Ectodermal cell (in vitro differentiated cells): Measurements from ENCODE around the gene C1orf198.

Experiments
- H3K27ac ChIP-seq: 2 replicates; pipeline ENCODE4 v1.7.0; 2013; ENCODE audit warnings: mild to moderate bottlenecking, low read depth, low read length; ENCODE audit not compliant: insufficient read depth, poor library complexity, severe bottlenecking
- H3K27me3 ChIP-seq: 2 replicates; pipeline ENCODE4 v1.7.0; 2013; ENCODE audit warnings: mild to moderate bottlenecking, low read length; ENCODE audit not compliant: insufficient read depth, control insufficient read depth, poor library complexity, severe bottlenecking
- H3K36me3 ChIP-seq: one replicate; pipeline ENCODE4 v1.7.0; 2013; ENCODE audit warnings: low read length; ENCODE audit not compliant: control insufficient read depth, insufficient read depth
- H3K4me1 ChIP-seq: one replicate; pipeline ENCODE4 v1.7.0; 2013; ENCODE audit warnings: low read length; ENCODE audit not compliant: control insufficient read depth, insufficient read depth
- H3K4me3 ChIP-seq: 2 replicates; pipeline ENCODE4 v1.7.0; 2013; ENCODE audit warnings: low read depth, low read length, control low read depth; ENCODE audit not compliant: insufficient read depth
- H3K9me3 ChIP-seq: 2 replicates; pipeline ENCODE4 v1.7.0; 2013; ENCODE audit warnings: mild to moderate bottlenecking, low read length, moderate library complexity; ENCODE audit not compliant: control insufficient read depth
- WGBS, 2 experiments: methylation state at CpG; one replicate each; pipeline ENCODE4 v1.1.7; 2013; ENCODE audit warnings: missing lambda C conversion rate in 2 of 2; 5-methylcytosine and 5-hydroxymethylcytosine counted together

The C1orf198 gene

GRCh38 chr1:230800891-230801840 is 67.2 kb downstream of the C1orf198 start:
- no peak overlapping the region for H3K27ac ChIP-seq
- H3K36me3 ChIP-seq, result no peaks in the 10 kb centered on the region
- H3K4me3 ChIP-seq, result no peak overlapping the region
- H3K9me3 ChIP-seq, result no peaks in the 10 kb centered on the region
- H3K4me1 ChIP-seq, result no peaks in the 10 kb centered on the region
- 89 to 90% methylated on average over 8 to 9 of the region's 9 CpGs for WGBS, 2 experiments
- H3K27me3 ChIP-seq, result no peaks in the 10 kb centered on the region

GRCh38 chr1:230798491-230798890 is 69.8 kb downstream of the C1orf198 start:
- WGBS, 2 experiments, result 90 to 94% methylated on average over 5 of the region's 5 CpGs
- H3K4me1 ChIP-seq, result no peaks in the 10 kb centered on the region
- no peaks in the 10 kb centered on the region for H3K9me3 ChIP-seq
- H3K27ac ChIP-seq, result no peak overlapping the region
- no peaks in the 10 kb centered on the region for H3K36me3 ChIP-seq
- no peaks in the 10 kb centered on the region for H3K27me3 ChIP-seq
- H3K4me3 ChIP-seq, result no peak overlapping the region

- H3K4me3 ChIP-seq, result no peak overlapping the region
- no peaks in the 10 kb centered on the region for H3K36me3 ChIP-seq
- no peak overlapping the region for H3K27ac ChIP-seq
- 30 to 36% methylated on average over 6 to 7 of the region's 7 CpGs for WGBS, 2 experiments
- no peaks in the 10 kb centered on the region for H3K4me1 ChIP-seq
- H3K9me3 ChIP-seq, result no peaks in the 10 kb centered on the region
- H3K27me3 ChIP-seq, result no peaks in the 10 kb centered on the region
These were observed 70.4 kb downstream of the C1orf198 start for GRCh38 chr1:230797942-230798365.

DNA sequence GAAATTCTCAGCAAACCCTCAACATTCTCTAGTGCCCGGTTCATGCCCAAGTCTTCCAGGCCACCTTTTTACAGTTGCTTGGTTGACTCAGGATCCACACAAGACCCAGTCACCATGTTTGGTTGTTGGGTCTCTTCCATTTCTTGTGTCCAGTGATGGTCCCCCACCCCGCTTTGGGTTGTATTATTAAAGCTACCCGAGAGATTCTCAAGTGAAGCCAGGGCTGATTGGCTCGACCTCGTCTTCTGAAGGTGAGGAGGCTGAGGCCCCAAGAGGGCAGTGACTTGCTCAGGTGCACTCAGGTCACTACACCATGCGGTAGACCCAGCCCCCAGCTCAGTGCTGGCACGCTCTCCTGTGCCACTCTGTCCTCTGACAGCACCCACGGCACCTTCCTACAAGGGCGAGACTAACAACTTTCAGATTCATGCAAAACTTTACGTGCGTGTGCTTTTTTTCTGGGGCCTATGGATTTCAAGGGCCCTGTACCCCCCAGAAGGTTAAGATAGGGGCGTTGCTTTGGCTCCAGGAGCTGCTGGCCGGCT is 70.9 kb downstream of the C1orf198 start:
- Histone ChIP-seq H3K4me3 (no peak overlapping the region), H3K36me3 (no peaks in the 10 kb centered on the region), H3K9me3 (no peaks in the 10 kb centered on the region), H3K27me3 (no peaks in the 10 kb centered on the region), H3K27ac (no peak overlapping the region), H3K4me1 (no peaks in the 10 kb centered on the region)
- 82% methylated on average over 13 of the region's 13 CpGs for WGBS, 2 experiments

DNA sequence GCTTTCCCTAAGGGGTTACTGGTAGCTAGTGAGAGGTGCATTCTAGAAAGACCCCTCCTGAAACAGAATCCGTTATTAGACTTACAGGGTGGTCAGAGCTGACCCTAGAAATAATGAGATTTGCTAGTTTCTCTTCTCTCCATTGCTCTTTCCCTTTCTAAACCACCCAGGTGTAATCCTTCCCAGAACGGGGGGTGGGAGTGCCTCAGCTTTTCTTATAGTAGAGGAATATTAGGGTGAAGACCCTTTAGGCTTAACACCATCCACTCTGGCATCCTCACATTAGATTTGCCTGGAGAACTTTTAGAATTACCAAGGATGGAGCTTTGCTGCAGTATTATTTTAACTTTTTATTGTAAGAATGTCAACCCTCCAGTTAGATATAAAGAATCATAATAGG is 71.7 kb downstream of the C1orf198 start:
- no peaks in the 10 kb centered on the region for H3K4me1 ChIP-seq
- WGBS, 2 experiments, result 86 to 87% methylated on average over 1 of the region's 2 CpGs
- H3K4me3 ChIP-seq, result no peak overlapping the region
- H3K27me3 ChIP-seq, result no peaks in the 10 kb centered on the region
- no peaks in the 10 kb centered on the region for H3K9me3 ChIP-seq
- no peak overlapping the region for H3K27ac ChIP-seq
- H3K36me3 ChIP-seq, result no peaks in the 10 kb centered on the region

- no peak overlapping the region for H3K27ac ChIP-seq
- H3K27me3 ChIP-seq, result no peaks in the 10 kb centered on the region
- no peaks in the 10 kb centered on the region for H3K36me3 ChIP-seq
- no peaks in the 10 kb centered on the region for H3K9me3 ChIP-seq
- H3K4me1 ChIP-seq, result no peaks in the 10 kb centered on the region
- WGBS, 2 experiments, result 90 to 93% methylated on average over 18 to 19 of the region's 19 CpGs
- H3K4me3 ChIP-seq, result no peak overlapping the region
These were observed 73.3 kb downstream of the C1orf198 start for GRCh38 chr1:230794871-230795605.

DNA sequence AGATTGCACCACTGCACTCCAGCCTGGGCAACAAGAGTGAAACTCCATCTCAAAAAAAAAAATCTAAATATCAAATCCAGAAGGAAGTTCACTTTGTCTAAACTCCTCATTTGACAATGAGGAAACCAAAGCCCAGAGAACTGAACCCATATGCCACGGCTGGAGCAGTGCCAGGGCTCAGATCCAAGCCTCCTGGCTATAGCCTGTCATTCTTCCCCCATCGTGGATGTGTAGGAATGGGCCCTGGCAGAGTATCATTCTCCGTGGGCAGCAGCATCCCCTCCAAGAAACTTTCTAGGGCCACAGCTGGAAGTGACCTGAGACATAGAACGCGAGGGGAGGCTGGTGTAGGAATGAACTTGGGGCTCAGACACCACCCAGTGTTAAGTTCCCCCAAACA is 73.9 kb downstream of the C1orf198 start:
- H3K27me3 ChIP-seq, result no peaks in the 10 kb centered on the region

DNA sequence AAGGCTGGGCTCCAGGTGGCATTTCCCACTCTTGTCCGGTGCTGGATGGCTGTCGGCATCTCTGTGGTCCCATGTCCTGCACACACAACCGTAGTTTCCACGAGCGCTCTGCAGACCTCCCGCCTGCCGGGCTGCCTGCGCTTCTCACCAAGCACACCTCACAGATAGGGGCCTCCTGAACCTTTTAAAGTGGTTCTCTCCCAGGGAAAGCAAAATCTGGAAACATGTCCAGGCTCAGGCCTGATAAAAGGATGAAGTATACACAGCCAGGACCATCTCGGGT is 74.9 kb downstream of the C1orf198 start:
- Histone ChIP-seq H3K27ac (no peak overlapping the region), H3K36me3 (no peaks in the 10 kb centered on the region), H3K4me3 (no peak overlapping the region), H3K9me3 (no peaks in the 10 kb centered on the region), H3K27me3 (no peaks in the 10 kb centered on the region), H3K4me1 (no peaks in the 10 kb centered on the region)
- WGBS, 2 experiments, result 92 to 95% methylated on average over 9 of the region's 9 CpGs

More for the DNA sequence above, 73.9 kb downstream of the C1orf198 start:
- Histone ChIP-seq H3K4me3 (no peak overlapping the region), H3K4me1 (no peaks in the 10 kb centered on the region), H3K9me3 (no peaks in the 10 kb centered on the region), H3K36me3 (no peaks in the 10 kb centered on the region), H3K27ac (no peak overlapping the region)
- 93 to 95% methylated on average over 5 of the region's 5 CpGs for WGBS, 2 experiments

DNA sequence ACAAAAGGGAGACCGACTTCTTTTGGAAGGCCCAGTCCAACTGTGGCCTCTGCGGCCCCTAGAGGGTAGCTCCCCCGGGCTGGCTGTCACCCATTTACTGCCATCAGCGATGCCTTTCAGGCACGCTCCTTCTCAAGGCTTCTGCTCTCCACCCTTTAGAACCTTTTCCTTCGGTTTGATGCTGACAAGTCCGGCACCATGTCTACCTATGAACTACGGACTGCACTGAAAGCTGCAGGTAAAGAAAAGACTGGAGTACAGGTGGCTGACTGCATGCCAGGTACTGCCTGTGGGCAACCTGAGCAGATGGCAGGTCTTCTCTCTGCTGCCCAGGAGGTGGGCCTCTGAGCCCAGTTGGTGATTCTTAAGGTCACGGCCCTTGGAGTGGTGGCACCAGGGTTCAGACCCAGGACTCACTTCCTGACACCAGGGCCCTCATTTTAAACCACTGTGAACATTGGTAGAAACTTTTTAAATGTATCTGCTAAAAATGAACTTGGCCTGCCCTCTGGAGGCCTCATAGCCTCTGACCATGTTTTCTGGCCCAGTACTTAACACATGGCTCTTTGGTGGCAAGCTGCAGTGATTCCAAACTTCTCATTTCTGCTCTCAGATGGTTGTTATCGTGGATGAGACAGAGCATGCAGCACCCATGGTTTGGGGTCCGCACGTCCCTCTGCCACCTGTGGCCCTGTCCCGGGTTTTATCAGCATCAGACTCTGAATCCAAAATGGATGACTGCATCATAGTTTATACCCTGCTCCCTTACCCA is 75.4 kb downstream of the C1orf198 start:
- no peaks in the 10 kb centered on the region for H3K9me3 ChIP-seq
- H3K27ac ChIP-seq, result no peak overlapping the region
- H3K4me1 ChIP-seq, result no peaks in the 10 kb centered on the region
- H3K27me3 ChIP-seq, result no peaks in the 10 kb centered on the region
- no peak overlapping the region for H3K4me3 ChIP-seq
- H3K36me3 ChIP-seq, result no peaks in the 10 kb centered on the region
- 91% methylated on average over 13 of the region's 13 CpGs for WGBS, 2 experiments
